ENCODE measurements around the gene RPL32.
"Not testable (repeated sequence)": the region's sequence is repeated elsewhere in the genome, so short reads cannot be mapped to it uniquely, and the experiment has no call there.

Gene RPL32

DNA sequence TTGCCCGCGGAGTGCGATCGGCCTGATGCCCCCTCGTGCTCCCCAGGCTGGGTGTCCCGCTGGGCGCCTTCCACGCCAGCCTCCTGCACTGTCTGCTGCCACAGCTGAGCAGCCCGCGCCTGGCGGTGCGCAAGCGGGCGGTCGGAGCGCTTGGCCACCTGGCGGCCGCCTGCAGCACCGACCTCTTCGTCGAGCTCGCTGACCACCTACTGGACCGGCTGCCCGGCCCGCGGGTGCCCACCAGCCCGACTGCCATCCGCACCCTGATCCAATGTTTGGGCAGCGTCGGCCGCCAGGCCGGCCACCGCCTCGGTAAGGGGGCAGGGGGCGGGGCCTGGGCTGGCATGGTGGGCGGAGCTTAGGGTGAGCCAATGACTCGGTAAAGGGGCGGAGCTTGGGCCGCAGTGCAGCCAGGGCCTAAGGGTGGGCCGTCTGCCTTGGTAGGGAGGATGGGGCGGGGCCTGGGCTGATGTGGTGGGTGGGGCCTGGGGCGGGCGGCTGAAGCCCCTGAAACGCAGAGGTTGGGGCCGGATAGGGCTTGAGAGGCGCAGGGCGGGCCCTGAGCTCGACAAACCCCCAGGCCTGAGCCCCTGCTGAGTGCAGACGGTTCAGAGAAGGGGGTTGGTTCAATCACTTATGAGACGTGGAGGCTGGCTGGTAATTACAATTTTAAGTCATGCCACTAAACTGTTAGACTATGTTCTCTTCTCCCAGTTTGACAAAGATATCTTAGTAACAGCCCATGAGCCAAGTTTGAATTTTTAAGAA is 31.2 kb downstream of the RPL32 start:
- peak; percentile 90 to 92 for DNase-seq (ENCODE audit: low read depth in 2 of 2)

DNA sequence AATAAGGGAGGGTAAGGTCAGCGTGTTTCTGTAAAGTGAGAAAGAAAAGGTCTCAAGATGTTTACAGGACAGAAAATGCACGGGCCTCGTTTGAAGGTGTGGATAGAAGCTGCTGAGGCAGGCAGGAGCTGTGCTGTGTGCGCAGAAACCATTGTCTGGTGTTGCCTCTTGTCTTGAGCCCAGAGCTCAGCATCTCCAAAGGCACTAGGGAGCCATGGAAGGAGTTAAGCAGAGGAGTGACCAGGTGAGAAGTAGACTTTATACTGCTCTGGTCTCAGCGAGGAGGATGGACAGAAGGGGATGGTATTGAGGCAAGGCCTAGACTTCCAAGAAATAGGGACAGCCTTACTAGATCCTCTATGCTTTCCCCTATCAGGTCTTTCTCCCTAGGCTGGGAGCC is 31.9 kb downstream of the RPL32 start:
- no peak for DNase-seq (ENCODE audit: low read depth in 2 of 2)

GRCh38 chr3:12809001-12809400 is 32.4 kb downstream of the RPL32 start:
- no peak for DNase-seq (ENCODE audit: low read depth in 2 of 2)

DNA sequence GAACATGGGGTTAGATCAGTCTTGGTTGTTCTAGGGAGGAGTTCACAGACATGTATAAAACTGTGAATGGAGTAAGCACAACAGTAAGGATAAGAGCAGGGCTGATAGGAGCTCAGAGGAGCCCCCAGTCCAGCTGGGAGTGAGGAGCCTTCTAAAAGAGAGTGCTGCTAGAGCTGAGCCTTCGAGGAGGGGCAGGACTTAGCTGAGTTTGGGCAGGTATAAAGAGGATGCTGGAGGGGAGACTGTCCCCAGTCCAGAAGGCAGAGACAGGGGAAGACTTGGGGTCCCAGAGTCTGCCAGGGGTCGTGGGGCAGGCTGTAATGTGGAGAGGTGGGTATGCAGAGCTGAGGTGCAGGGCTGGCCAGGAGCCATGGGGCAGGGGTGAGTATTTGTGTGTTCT is 32.8 kb downstream of the RPL32 start:
- no peak for DNase-seq (ENCODE audit: low read depth in 2 of 2)

- no peak for DNase-seq (ENCODE audit: low read depth in 2 of 2)
Measured at GRCh38 chr3:12807601-12808359, 33.6 kb downstream of the RPL32 start.

GRCh38 chr3:12807066-12807465 is 34.3 kb downstream of the RPL32 start:
- DNase-seq (ENCODE audit: low read depth in 2 of 2), result no peak

DNA sequence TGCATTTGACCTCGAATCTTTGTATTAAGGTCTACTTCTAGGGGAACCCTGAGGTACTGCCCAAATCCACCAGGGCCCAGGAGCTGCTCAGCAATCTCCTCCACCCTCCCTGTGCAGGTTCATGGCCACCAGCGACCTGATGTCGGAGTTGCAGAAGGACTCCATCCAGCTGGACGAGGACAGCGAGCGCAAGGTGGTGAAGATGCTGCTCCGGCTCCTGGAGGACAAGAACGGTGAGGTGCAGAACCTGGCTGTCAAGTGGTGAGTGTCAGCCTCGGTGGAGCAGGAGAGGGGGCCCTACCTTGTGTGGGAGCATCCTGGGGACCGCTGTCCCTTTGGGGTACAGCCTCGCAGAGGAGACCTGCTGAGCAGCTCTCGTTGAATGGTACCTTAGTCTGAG is 38.0 kb downstream of the RPL32 start:
- no peak for DNase-seq (ENCODE audit: low read depth in 2 of 2)

- DNase-seq (ENCODE audit: low read depth in 2 of 2), result no peak
Measured at GRCh38 chr3:12799525-12800440, 41.6 kb downstream of the RPL32 start.

DNA sequence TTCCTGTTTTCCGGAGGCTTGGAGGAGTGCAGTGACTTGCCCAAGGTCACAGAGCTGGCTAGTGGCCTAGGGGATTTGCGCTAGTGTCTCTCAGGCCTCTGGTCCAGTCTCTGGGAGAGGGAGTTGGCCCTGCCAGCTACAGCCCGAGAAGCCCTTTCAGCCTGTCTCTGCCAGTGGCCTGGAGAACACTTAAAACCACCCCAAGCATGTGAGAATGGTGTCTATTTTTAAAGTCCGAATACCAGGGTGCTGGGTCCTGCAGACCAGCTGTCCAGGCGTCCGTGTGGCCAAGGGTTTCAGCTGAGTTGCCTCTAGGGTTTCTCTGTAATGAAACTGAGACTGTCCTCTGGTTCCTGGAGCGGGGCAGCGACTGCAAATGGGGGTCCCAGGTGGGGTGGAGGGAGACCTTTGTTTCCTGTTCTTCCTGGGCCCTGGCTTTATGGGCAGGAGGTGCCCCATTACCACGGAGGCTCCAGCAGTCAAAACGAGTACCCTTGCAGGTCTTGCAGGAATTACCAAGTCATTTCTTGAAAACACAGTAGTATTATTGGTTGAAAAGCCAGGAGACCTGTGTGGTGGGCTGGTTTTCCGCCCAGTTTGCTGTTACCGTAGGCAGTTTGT is 42.7 kb downstream of the RPL32 start:
- DNase-seq (ENCODE audit: low read depth in 2 of 2), result no peak

DNA sequence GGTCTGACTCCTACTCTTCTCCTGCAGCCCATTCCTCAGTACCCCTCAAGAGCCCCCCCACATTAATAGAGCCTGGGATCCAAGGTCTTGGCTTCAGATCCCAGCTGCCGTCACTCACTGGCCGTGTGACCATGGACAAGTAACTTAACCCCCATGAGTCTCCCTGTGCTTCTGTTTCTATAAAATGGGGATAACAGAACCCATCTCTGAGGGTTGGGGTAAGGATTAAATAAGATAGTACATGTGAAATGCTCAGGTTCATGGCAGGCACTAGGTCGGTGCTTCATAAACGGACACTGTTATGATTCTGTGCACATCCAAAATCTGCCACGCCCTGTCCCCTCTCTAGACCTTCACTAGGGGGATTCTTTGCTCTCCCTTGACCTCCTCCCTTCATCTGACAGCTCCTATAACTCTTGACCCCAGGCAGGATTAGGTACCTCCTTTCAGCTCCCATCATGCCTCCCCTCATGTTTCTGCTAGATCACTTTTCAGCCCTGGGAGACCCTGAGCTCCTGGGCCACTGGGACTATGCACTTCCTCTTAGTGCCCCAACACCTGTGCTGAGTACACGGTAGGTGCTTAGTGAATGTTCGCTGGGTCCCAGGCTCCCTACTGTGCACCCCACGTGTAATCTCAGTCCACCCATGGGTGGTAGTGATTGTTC is 43.3 kb downstream of the RPL32 start:
- no peak for DNase-seq (ENCODE audit: low read depth in 2 of 2)

- no peak for DNase-seq (ENCODE audit: low read depth in 2 of 2)
Measured at GRCh38 chr3:12797124-12797891, 44.1 kb downstream of the RPL32 start.

GRCh38 chr3:12796171-12797123 is 44.9 kb downstream of the RPL32 start, which contains the start of gene CAND2:
TSS of gene CAND2 (plus strand) at chr3:12796680. CDS start at chr3:12796721, 41 bp downstream.
- DNase-seq (ENCODE audit: low read depth in 2 of 2), result peak in 1 of 2 donors; percentile 8

DNA sequence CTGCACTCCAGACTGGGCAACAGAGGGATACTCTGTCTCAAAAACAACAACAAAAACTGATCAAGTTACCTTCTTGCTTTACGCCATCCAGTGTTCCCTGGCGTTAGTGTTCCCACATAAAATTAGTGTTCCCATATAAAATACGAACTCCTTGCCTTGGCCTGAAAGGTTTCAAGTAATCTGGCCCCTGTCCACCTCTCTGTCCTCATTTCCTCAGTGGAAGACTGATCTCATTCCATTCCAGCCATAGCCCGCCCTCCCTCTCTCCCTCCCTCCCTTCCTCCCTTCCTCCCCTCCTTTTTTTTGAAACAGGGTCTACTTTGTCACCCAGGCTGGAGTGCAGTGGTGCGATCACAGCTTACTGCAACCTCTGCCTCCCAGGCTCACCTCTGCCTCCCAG is 47.7 kb downstream of the RPL32 start:
- no peak for DNase-seq (ENCODE audit: low read depth in 2 of 2)

DNA sequence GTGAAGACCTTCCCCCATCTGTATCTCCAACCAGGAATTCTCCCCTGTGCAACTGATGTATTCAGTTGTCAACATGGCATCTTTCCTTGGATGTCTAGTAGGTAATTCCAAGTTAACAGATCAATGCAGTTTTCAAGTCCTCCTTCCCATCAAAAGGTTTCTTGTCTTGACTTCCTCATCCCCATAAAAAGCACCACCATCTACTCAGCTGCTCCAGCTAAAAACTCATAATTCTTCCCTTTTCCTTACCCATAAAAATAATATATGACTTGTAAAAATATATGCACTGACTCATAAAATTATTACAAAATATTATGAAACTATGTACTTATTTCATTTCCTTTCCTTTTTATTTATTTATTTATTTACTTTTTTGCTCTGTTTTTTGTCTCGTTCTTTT is 49.9 kb downstream of the RPL32 start:
- no peak for DNase-seq (ENCODE audit: low read depth in 2 of 2)

DNA sequence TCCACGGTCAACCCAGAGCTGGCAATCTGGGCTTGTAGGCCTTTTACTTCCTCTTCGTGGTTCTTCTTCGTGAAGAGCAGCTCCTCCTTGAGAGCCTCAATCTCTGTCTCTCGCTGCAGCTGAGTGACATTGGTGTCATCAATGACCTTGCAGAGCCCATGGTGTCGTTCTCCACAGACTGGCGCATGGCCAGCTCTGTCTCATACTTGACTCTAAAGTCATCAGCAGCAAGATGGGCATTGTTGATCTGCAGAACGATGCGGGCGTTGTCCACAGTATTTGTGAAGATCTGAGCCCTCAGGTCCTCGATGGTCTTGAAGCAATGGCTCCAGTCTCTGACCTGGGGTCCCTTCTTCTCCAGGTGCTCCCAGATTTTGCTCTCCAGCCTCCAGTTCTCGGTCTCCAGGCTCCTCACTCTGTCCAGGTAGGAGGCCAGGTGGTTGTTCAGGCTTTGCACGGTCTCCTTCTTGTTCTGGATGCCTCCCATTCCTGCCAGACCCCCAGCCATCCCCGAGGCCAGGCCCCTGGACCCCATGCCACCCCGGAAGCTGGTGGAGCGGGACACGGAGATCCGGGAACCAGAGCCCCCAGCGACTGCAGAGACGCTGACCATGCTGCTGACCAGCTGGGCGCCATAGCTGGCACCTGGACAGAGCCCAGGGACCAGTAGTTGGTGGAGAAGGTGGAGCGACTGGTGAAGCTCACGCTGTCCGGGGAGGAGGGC is 53.2 kb downstream of the RPL32 start:
- not testable (repeated sequence) for DNase-seq (ENCODE audit: low read depth in 2 of 2)

GRCh38 chr3:12787346-12787745 is 54.0 kb downstream of the RPL32 start:
- peak; percentile 20 to 44 for DNase-seq (ENCODE audit: low read depth in 2 of 2)

GRCh38 chr3:12785096-12785495 is 56.3 kb downstream of the RPL32 start:
- no peak for DNase-seq (ENCODE audit: low read depth in 2 of 2)

Data from stimulated activated CD8-positive, alpha-beta memory T cell treated with anti-CD3 and anti-CD28 coated beads, Interleukin-2, amount 100 ng/mL, for 1 hour (primary cell).